ENCODE measurements around the gene TCF7L1. TPM values are rescaled to one million over a fixed set of nuclear protein-coding genes. Genes with fewer than 3 reads are reported as not detected.

Gene TCF7L1
- total and polyA plus RNA-seq, 12 donors: 4.5 to 10.9 (median 6.3) TPM

DNA sequence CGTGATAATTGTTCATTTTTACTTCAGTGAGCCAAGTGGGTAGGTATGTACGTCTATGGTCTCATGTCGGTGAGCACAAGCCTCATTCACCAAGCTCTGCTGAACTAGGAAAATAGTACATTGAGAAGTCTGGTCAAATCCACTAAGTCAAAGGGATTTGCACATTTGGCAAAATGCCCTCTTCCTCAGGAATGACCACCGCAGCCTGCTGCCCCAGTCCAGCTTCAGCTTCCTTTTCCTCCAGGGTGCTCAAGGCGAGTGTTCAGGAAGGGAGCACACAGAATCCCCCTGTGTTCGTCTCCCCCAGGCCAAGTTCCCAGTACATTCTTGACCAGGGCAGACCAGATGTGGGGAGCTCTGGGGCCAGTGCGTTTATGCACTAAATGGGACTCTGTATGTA lies 23.0 kb downstream of the TCF7L1 start:
- no peak for DNase-seq
- intact Hi-C loops (cut with DNase I): no loop called here

GRCh38 chr2:85156619-85157018 lies 23.4 kb downstream of the TCF7L1 start:
- ATAC-seq (no peak), DNase-seq (no peak)
- Histone ChIP-seq H3K36me3 (no peaks in the 10 kb centered on the region), H3K9me3 (no peaks in the 10 kb centered on the region), H3K4me1 (peaks cover 4 to 85% (median 66%) of the 10 kb centered on the region in 9 donors), H3K27ac (no peak overlapping the region), H3K4me3 (no peak overlapping the region), H3K27me3 (no peaks in the 10 kb centered on the region)
- WGBS, 2 donors: 96 to 98% methylated on average over 3 of the region's 3 CpGs
- TF ChIP-seq, protein P1, sequence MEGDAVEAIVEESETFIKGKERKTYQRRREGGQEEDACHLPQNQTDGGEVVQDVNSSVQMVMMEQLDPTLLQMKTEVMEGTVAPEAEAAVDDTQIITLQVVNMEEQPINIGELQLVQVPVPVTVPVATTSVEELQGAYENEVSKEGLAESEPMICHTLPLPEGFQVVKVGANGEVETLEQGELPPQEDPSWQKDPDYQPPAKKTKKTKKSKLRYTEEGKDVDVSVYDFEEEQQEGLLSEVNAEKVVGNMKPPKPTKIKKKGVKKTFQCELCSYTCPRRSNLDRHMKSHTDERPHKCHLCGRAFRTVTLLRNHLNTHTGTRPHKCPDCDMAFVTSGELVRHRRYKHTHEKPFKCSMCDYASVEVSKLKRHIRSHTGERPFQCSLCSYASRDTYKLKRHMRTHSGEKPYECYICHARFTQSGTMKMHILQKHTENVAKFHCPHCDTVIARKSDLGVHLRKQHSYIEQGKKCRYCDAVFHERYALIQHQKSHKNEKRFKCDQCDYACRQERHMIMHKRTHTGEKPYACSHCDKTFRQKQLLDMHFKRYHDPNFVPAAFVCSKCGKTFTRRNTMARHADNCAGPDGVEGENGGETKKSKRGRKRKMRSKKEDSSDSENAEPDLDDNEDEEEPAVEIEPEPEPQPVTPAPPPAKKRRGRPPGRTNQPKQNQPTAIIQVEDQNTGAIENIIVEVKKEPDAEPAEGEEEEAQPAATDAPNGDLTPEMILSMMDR (IDR thresholded peaks at IDR 0.05): no peak
- intact Hi-C loops (cut with DNase I): no loop called here

More for the DNA sequence above, 23.0 kb downstream of the TCF7L1 start:
- Histone ChIP-seq H3K27me3 (no peaks in the 10 kb centered on the region), H3K36me3 (no peaks in the 10 kb centered on the region), H3K27ac (no peak overlapping the region), H3K4me1 (peaks cover 4 to 85% (median 63%) of the 10 kb centered on the region in 9 donors), H3K9me3 (no peaks in the 10 kb centered on the region), H3K4me3 (no peak overlapping the region)
- TF ChIP-seq, protein P1 (IDR thresholded peaks at IDR 0.05): no peak
- WGBS, 2 donors: 48 to 50% methylated on average over 7 of the region's 7 CpGs
- peak in 1 of 8 donors; percentile 9 for ATAC-seq

- no peak for ATAC-seq
- WGBS, 2 donors: 89 to 100% methylated on average over 1 of the region's 1 CpG
Observed at GRCh38 chr2:85157345-85157744, 24.2 kb downstream of the TCF7L1 start.

DNA sequence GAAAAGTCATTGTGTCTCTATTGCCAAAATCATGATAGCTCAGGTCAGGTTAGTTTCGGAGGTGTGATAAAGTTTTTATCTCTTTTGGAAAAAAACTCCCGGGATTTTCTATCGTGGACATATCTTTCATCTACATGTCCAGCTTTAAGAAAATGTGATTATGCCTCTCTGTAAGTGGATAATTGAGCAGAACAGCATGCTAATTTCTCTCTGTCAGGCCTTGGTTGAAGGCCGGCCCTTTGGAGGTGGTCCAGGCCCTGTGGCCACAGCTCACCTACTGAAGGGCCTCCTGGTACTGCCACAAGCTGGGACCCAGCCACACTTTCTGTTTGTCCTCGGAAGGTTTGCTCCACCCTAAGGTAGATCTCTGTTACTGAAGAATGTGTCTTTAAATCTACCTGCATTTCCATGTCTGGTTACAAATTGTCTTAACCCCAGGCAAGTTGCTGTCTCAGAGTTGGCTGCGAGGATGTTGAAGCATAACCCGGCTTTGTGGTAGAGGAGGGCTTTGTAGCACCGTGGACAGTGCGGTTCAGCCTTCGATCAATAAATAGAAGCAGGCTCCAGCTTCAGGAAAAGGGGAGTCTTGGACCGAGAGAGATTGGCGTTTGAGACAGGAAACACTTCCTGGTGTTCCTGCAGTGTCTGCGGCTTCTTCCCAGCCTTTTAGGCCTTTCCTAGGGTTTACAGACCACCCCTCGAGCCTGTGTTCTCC lies 25.5 kb downstream of the TCF7L1 start:
- H3K4me3 ChIP-seq: no peak overlapping the region
- H3K27me3 ChIP-seq: no peaks in the 10 kb centered on the region
- TF ChIP-seq, protein P1 (IDR thresholded peaks at IDR 0.05): no peak
- 63 to 69% methylated on average over 14 of the region's 14 CpGs for WGBS, 2 donors
- H3K27ac ChIP-seq: peak overlapping the region in 2 of 10 donors; percentile 15 to 55
- ATAC-seq (no peak), DNase-seq (no peak)
- intact Hi-C loops (cut with DNase I): no loop called here
- H3K9me3 ChIP-seq: no peaks in the 10 kb centered on the region
- H3K4me1 ChIP-seq: peaks cover 9 to 99% (median 82%) of the 10 kb centered on the region in 9 donors
- H3K36me3 ChIP-seq: no peaks in the 10 kb centered on the region

More at GRCh38 chr2:85157345-85157744, 24.2 kb downstream of the TCF7L1 start:
- no peak overlapping the region for H3K27ac ChIP-seq
- intact Hi-C loops (cut with DNase I): no loop called here
- peaks cover 4 to 90% (median 74%) of the 10 kb centered on the region in 9 donors for H3K4me1 ChIP-seq
- no peak for DNase-seq
- H3K27me3 ChIP-seq: no peaks in the 10 kb centered on the region
- no peaks in the 10 kb centered on the region for H3K9me3 ChIP-seq
- H3K36me3 ChIP-seq: no peaks in the 10 kb centered on the region
- TF ChIP-seq, protein P1 (IDR thresholded peaks at IDR 0.05): no peak
- H3K4me3 ChIP-seq: no peak overlapping the region
